K562 (cell line): ENCODE data around the gene ADD1. TPM values are rescaled to one million over a fixed set of nuclear protein-coding genes. Genes with fewer than 3 reads are reported as not detected.

Source experiments
- ATAC-seq: fragments of 200-7000 bp; cut with Tn5 transposase; 3 replicates; pipeline ENCODE4 v1.9.1; 2020; ENCODE audit warnings: moderate library complexity
- BruUV-seq: library from RNA; stranded (reverse); fragments of 400-500 nt; replicated peaks from 2 replicates; lab custom pipeline; 2021; lab: Mats Ljungman, UMichigan
- CTCF ChIA-PET: fragments of 300-600 bp; formaldehyde crosslinking; extraction: SDS; loops from one replicate; lab custom pipeline; 2021; ENCODE audit warnings: low intra/inter-chr PET ratio; lab: Yijun Ruan, JAX
- POLR2A ChIA-PET: fragments of 300-600, 350-650 bp; sonication (Branson Sonifier 250); formaldehyde crosslinking; extraction: SDS; loops from one replicate; lab custom pipeline; 2021; ENCODE audit warnings: antibody characterized with exemption, inconsistent platforms; lab: Yijun Ruan, JAX
- DNase-seq, 4 experiments: peaks; one replicate each; pipeline versions ENCODE4 v3.0.0 to v3.0.0-alpha.2; 2011 to 2018; ENCODE audit warnings: low spot score in 3 of 4, mixed read lengths in 3 of 4; ENCODE audit errors: extremely low read depth in 1 of 4
- FAIRE-seq: peaks from 2 replicates; lab custom pipeline; 2011; peaks lifted over from hg19 to GRCh38; lab: Jason Lieb, UNC
- H2AFZ ChIP-seq: 2 replicates; pipeline ENCODE4 v1.6.0; 2011; ENCODE audit warnings: low read depth, low read length, control low read depth, inconsistent platforms
- H3K27ac ChIP-seq: fragments of 200-600 bp; 3 replicates; pipeline ENCODE4 v1.8.0; 2011; ENCODE audit warnings: low read depth, mild to moderate bottlenecking, control low read depth, inconsistent platforms, low read length, moderate library complexity, mixed read lengths; ENCODE audit errors: extremely low read depth
- H3K27me3 ChIP-seq, 2 experiments: fragments of 300-600 bp in 1 of 2; 2 replicates in 1 of 2; 3 replicates in 1 of 2; pipeline versions ENCODE4 v1.6.0 to v1.8.0; 2011; ENCODE audit warnings: inconsistent platforms in 2 of 2, low read length in 2 of 2, mild to moderate bottlenecking in 1 of 2, mixed read lengths in 1 of 2, moderate library complexity in 1 of 2; ENCODE audit not compliant: control insufficient read depth in 2 of 2, insufficient read depth in 2 of 2
- H3K36me3 ChIP-seq: fragments of 300-600 bp; 3 replicates; pipeline ENCODE4 v1.8.0; 2011; ENCODE audit warnings: mild to moderate bottlenecking, low read length, inconsistent platforms; ENCODE audit not compliant: control insufficient read depth, insufficient read depth
- H3K4me1 ChIP-seq, 2 experiments: fragments of 200-600 bp in 1 of 2; replicated peaks in 1 of 2; 2 replicates in 1 of 2; 3 replicates in 1 of 2; pipeline versions ENCODE4 v1.5.1 to v1.8.0; 2011; ENCODE audit warnings: inconsistent platforms in 2 of 2, low read length in 2 of 2, mild to moderate bottlenecking in 1 of 2, mixed read lengths in 1 of 2, moderate library complexity in 1 of 2; ENCODE audit not compliant: control insufficient read depth in 2 of 2, insufficient read depth in 2 of 2
- H3K4me2 ChIP-seq: 2 replicates; pipeline ENCODE4 v1.6.1; 2011; ENCODE audit warnings: low read length, control low read depth, inconsistent platforms, mixed read lengths; ENCODE audit not compliant: insufficient read depth
- H3K4me3 ChIP-seq: fragments of 200-600 bp; sonication (generic), shearing (Covaris generic); 2 replicates; pipeline ENCODE4 v1.5.1; 2016; ENCODE audit warnings: control low read depth, inconsistent platforms
- H3K79me2 ChIP-seq: fragments of 200-600 bp; 3 replicates; pipeline ENCODE4 v1.8.0; 2011; ENCODE audit warnings: low read length, inconsistent platforms; ENCODE audit not compliant: control insufficient read depth, insufficient read depth
- H3K9ac ChIP-seq, 2 experiments: 2 replicates each; pipeline versions ENCODE4 v1.6.0 to v1.6.1; 2011; ENCODE audit warnings: low read depth in 2 of 2, low read length in 2 of 2, control low read depth in 1 of 2, inconsistent platforms in 1 of 2, mild to moderate bottlenecking in 1 of 2, mixed read lengths in 1 of 2; ENCODE audit not compliant: insufficient read depth in 1 of 2
- H3K9me1 ChIP-seq: one replicate; pipeline ENCODE4 v1.6.0; 2011; ENCODE audit warnings: inconsistent platforms, mild to moderate bottlenecking, low read length, moderate library complexity; ENCODE audit not compliant: control insufficient read depth, insufficient read depth
- H3K9me3 ChIP-seq: replicated peaks from 2 replicates; pipeline ENCODE4 v1.5.1; 2011; ENCODE audit warnings: low read depth, low read length, inconsistent platforms; ENCODE audit not compliant: control insufficient read depth, insufficient read depth
- H4K20me1 ChIP-seq: replicated peaks from 2 replicates; pipeline ENCODE4 v1.6.1; 2011; ENCODE audit warnings: low read length, inconsistent platforms, mixed read lengths; ENCODE audit not compliant: control insufficient read depth, insufficient read depth
- EP300 ChIP-seq: IDR thresholded peaks from 2 replicates; pipeline ENCODE4 v1.6.1; 2012; ENCODE audit warnings: low read length, improper control_type of control experiment
- HNRNPH1 ChIP-seq: fragments of 200-400 bp; formaldehyde crosslinking; optimal IDR thresholded peaks from 2 replicates; pipeline ENCODE3; 2017; ENCODE audit warnings: low read depth, mild to moderate bottlenecking, low read length, moderate library complexity
- KAT2B ChIP-seq: IDR thresholded peaks from one replicate; pipeline ENCODE4 v1.6.1; 2012; ENCODE audit warnings: low read depth, mild to moderate bottlenecking, control low read depth, inconsistent platforms, low read length, moderate library complexity
- KDM2B ChIP-seq: fragments of 250-450 bp; sonication (Bioruptor Pico); IDR thresholded peaks from 2 replicates; pipeline ENCODE4 v1.8.0; 2021; ENCODE audit warnings: mild to moderate bottlenecking, moderate library complexity
- LEF1 ChIP-seq: fragments of 450-650 bp; IDR thresholded peaks from 2 replicates; pipeline ENCODE4 v1.6.1; 2016; ENCODE audit warnings: mild to moderate bottlenecking
- MAX ChIP-seq: sonication (generic); formaldehyde crosslinking; IDR thresholded peaks from 2 replicates; pipeline ENCODE4 v1.9.0; 2022; ENCODE audit warnings: mild to moderate bottlenecking, missing genetic modification reagents
- NR2C2 ChIP-seq, 2 experiments: fragments of 200-800 bp in 1 of 2; sonication (Bioruptor generic) in 1 of 2; sonication (generic) in 1 of 2; formaldehyde crosslinking in 1 of 2; IDR thresholded peaks; 2 replicates each; pipeline versions ENCODE4 v1.6.1 to v1.8.0; 2016 to 2022; ENCODE audit warnings: mild to moderate bottlenecking in 1 of 2, missing compliant biosample characterization in 1 of 2, missing genetic modification characterization in 1 of 2, missing genetic modification reagents in 1 of 2
- OTX1 ChIP-seq: fragments of 450-650 bp; formaldehyde crosslinking; IDR thresholded peaks from 2 replicates; pipeline ENCODE4 v1.4.0; 2022; ENCODE audit warnings: mild to moderate bottlenecking
- PML ChIP-seq: IDR thresholded peaks from 2 replicates; pipeline ENCODE4 v1.6.1; 2012; ENCODE audit warnings: low read length, inconsistent platforms
- POLR3A ChIP-seq: IDR thresholded peaks from 2 replicates; pipeline ENCODE4 v1.6.1; 2011; ENCODE audit warnings: borderline replicate concordance, mild to moderate bottlenecking, moderate library complexity; ENCODE audit not compliant: insufficient read length, insufficient read depth; ENCODE audit errors: extremely low read depth
- TEAD1 ChIP-seq, 2 experiments: fragments of 450-650 bp in 1 of 2; sonication (generic) in 1 of 2; formaldehyde crosslinking; IDR thresholded peaks; 2 replicates each; pipeline versions ENCODE4 v1.4.0 to v1.8.0; 2020 to 2022; ENCODE audit warnings: mild to moderate bottlenecking in 2 of 2, missing genetic modification reagents in 1 of 2
- ZNF212 ChIP-seq: fragments of 450-650 bp; formaldehyde crosslinking; IDR thresholded peaks from 2 replicates; pipeline ENCODE4 v1.4.0; 2020; ENCODE audit warnings: mild to moderate bottlenecking
- ZNF3 ChIP-seq: fragments of 250-450 bp; sonication (Bioruptor Pico); IDR thresholded peaks from 2 replicates; pipeline ENCODE4 v1.5.0; 2021; ENCODE audit warnings: mild to moderate bottlenecking, moderate library complexity
- ZNF551 ChIP-seq: fragments of 250-450 bp; sonication (Bioruptor Pico); IDR thresholded peaks from 2 replicates; pipeline ENCODE4 v1.5.0; 2021; ENCODE audit warnings: mild to moderate bottlenecking, moderate library complexity
- WGBS: fragments of 100-300 bp; shearing (Covaris generic); methylation state at CpG from one replicate; pipeline ENCODE4 v1.1.6; 2016; ENCODE audit warnings: low coverage, mixed read lengths; ENCODE audit not compliant: insufficient coverage; ENCODE audit errors: missing lambda C conversion rate; 5-methylcytosine and 5-hydroxymethylcytosine counted together
- in situ Hi-C: fragments of 300-500 bp; cut with MboI; formaldehyde crosslinking; loops from 4 replicates; pipeline ENCODE4 v1.15.0; 2018; ENCODE audit warnings: inconsistent platforms, mixed read lengths
- intact Hi-C: fragments of 100-400 bp; cut with micrococcal nuclease; formaldehyde crosslinking; loops from 2 replicates; pipeline ENCODE4 v1.14.2; 2022
- polyA plus RNA-seq, 8 experiments: library from polyadenylated mRNA; depleted of rRNA in 4 of 8; stranded (reverse) in 5 of 8; unstranded in 3 of 8; fragments of >200 nt; fragmentation: Nextera tagmentation in 2 of 8; fragmentation: Illumina TruSeq in 1 of 8; extraction: Ambion mirVana in 2 of 8; extraction: Trizol in 1 of 8; gene quantifications; 2 replicates each; pipeline versions ENCODE4 v1.2.1 to v1.2.3, GENCODE V29; 2011 to 2014; ENCODE audit warnings: inconsistent platforms in 1 of 8, missing spikeins in 1 of 8
- total RNA-seq, 7 experiments: library from RNA; depleted of rRNA in 6 of 7; stranded (reverse); fragments of >200 nt in 6 of 7; fragmentation: Illumina TruSeq in 2 of 7; extraction: Trizol in 2 of 7; gene quantifications; 2 replicates each; pipeline versions ENCODE4 v1.2.1 to v1.2.3, GENCODE V29; 2011 to 2021; ENCODE audit warnings: low replicate concordance in 1 of 7

The ADD1 gene
- total and polyA plus RNA-seq, 9 of the 15 experiments (the other 6 are each of a cell fraction or from before 2014, with no cell fraction given): 17.5 to 153 (median 74.0) TPM

DNA sequence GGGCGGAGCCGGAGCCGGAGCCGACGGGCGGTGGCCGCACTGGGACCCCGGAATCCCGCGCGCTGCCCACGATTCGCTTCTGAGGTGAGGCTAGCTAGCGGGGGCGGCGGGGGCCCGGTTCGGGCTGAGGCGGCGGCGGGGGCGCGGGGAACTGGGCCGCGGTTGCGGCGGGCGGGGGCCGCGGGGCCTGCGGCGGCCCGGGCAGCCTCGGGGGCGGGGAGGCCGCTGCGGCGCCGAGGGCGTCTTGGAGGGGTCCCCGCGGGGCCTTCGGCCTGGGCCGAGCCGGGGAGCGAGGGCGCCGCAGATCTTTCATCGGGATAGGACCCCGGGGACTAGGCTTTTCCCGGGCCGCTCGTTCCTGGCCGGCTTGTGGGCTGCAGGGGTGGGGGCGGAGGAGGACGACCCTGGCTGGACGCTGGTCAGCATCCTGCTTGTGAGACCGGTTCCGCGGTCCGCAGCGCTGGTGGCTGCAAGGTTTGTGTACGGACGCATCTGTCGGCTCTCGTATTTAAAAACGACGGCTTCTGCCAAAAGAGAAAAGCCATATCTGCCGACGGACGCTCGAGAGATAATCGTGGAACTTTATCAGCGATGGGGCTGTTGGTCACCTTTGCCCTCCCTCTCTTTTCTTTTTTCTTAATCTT lies 419 bp downstream of the ADD1 start (continued):
- no peak for TF ChIP-seq POLR3A

- H3K9me3 ChIP-seq: no peaks in the 10 kb centered on the region
- no peak overlapping the region for H3K4me3 ChIP-seq
- no TSS peak for BruUV-seq
- ChIA-PET CTCF (no interaction called here), POLR2A (interaction anchor here (1.1 kb wide), 1 partner anchor 14 kb away, joined by 3 read pairs; no protein-coding TSS in a partner anchor)
- H4K20me1 ChIP-seq: peaks cover 18% of the 10 kb centered on the region; the same call in 1 of the 2 replicates
- no peak for DNase-seq
- no peak for FAIRE-seq
- peaks cover 69% of the 10 kb centered on the region for H3K79me2 ChIP-seq
- 78% methylated on average over 2 of the region's 2 CpGs for WGBS
- no peaks in the 10 kb centered on the region for H3K9me1 ChIP-seq
- H3K27me3 ChIP-seq: no peaks in the 10 kb centered on the region
- in situ Hi-C loops: no loop called here
- no peak overlapping the region for H2AFZ ChIP-seq
- peaks cover 33 to 34% of the 10 kb centered on the region in 2 experiments for H3K4me1 ChIP-seq
- TF ChIP-seq PML (no peak), KDM2B (CRISPR knock-in tag) (no peak), OTX1 (CRISPR knock-in tag) (no peak), ZNF551 (CRISPR knock-in tag) (no peak), KAT2B (no peak), EP300 (no peak), ZNF3 (CRISPR knock-in tag) (no peak), MAX (CRISPR knock-in tag) (no peak), NR2C2 (CRISPR knock-in tag; IDR thresholded peaks at IDR 0.05) (no peak), NR2C2 (tag; IDR thresholded peaks at IDR 0.05) (no peak), LEF1 (no peak), ZNF212 (no peak), HNRNPH1 (no peak), TEAD1 (CRISPR knock-in tag; IDR thresholded peaks at IDR 0.05) (no peak)
- no peak overlapping the region for H3K9ac ChIP-seq
- H3K4me2 ChIP-seq: no peak overlapping the region
- intact Hi-C loops: no loop called here
- H3K36me3 ChIP-seq: no peaks in the 10 kb centered on the region
- no peak for ATAC-seq
- H3K27ac ChIP-seq: no peak overlapping the region
Observed at GRCh38 chr4:2846172-2846571, 2.5 kb downstream of the ADD1 start.
